Neural crest cell (in vitro differentiated cells): Measurements from ENCODE around the gene LILRB4. TPM values are rescaled to one million over a fixed set of nuclear protein-coding genes. Genes with fewer than 3 reads are reported as not detected.
"Not testable (repeated sequence)": the region's sequence is repeated elsewhere in the genome, so short reads cannot be mapped to it uniquely, and the experiment has no call there.

ENCODE experiments used
- DNase-seq: peaks from one replicate; pipeline ENCODE4 v3.0.0; 2021; ENCODE audit warnings: low read depth, mixed read lengths, low spot score
- H3K27ac Mint-ChIP-seq: one replicate; pipeline ENCODE4 v1.8.0; 2021; ENCODE audit warnings: mild to moderate bottlenecking, mixed read lengths; ENCODE audit not compliant: unreplicated experiment
- H3K27me3 Mint-ChIP-seq: 2 replicates; pipeline ENCODE4 v1.8.0; 2021; ENCODE audit warnings: low read depth, mild to moderate bottlenecking, mixed read lengths
- H3K36me3 Mint-ChIP-seq: 2 replicates; pipeline ENCODE4 v1.8.0; 2021; ENCODE audit warnings: low read depth, mild to moderate bottlenecking, mixed read lengths
- H3K4me1 Mint-ChIP-seq: 2 replicates; pipeline ENCODE4 v1.8.0; 2021; ENCODE audit warnings: mixed read lengths
- H3K4me3 Mint-ChIP-seq: one replicate; pipeline ENCODE4 v1.8.0; 2021; ENCODE audit warnings: mild to moderate bottlenecking, mixed read lengths
- H3K9me3 Mint-ChIP-seq: 2 replicates; pipeline ENCODE4 v1.8.0; 2021; ENCODE audit warnings: mixed read lengths
- microRNA-seq: library from miRNA; unstranded; fragments of <30 nt; microRNA quantifications from one replicate; pipeline ENCODE4, GENCODE V29; 2020
- total RNA-seq: library from RNA; stranded (reverse); gene quantifications from 2 replicates; pipeline ENCODE4 v1.2.1, GENCODE V29; 2021
- TF ChIP-seq, protein P1 (sequence below): fragments of 200-600 bp; sonication (generic); conservative IDR thresholded peaks from 2 replicates; pipeline ENCODE4 v1.5.0; 2021; ENCODE audit warnings: antibody characterized with exemption, mild to moderate bottlenecking

Gene LILRB4
- total RNA-seq, 1 donor from 2014 or later: not detected

DNA sequence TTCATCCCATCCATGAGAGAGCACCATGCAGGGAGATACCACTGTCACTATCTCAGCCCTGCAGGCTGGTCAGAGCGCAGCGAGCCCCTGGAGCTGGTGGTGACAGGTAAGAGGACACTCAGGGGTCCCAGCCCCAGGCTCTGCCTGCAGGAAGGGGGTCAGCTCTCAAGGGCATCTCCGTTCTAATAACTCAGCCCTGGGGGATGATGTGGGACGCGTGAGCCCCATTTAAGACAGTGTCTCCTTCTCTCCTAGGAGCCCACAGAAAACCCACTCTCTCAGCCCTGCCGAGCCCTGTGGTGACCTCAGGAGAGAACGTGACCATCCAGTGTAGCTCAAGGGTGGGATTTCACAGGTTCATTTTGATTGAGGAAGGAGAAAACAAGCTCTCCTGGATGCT, 46.0 kb downstream of the LILRB4 start:
- H3K4me1 Mint-ChIP-seq: no peaks in the 10 kb centered on the region
- peaks cover 6% of the 10 kb centered on the region for H3K9me3 Mint-ChIP-seq
- no peak overlapping the region for H3K4me3 Mint-ChIP-seq
- H3K36me3 Mint-ChIP-seq: peaks cover 4% of the 10 kb centered on the region
- TF ChIP-seq, protein P1, sequence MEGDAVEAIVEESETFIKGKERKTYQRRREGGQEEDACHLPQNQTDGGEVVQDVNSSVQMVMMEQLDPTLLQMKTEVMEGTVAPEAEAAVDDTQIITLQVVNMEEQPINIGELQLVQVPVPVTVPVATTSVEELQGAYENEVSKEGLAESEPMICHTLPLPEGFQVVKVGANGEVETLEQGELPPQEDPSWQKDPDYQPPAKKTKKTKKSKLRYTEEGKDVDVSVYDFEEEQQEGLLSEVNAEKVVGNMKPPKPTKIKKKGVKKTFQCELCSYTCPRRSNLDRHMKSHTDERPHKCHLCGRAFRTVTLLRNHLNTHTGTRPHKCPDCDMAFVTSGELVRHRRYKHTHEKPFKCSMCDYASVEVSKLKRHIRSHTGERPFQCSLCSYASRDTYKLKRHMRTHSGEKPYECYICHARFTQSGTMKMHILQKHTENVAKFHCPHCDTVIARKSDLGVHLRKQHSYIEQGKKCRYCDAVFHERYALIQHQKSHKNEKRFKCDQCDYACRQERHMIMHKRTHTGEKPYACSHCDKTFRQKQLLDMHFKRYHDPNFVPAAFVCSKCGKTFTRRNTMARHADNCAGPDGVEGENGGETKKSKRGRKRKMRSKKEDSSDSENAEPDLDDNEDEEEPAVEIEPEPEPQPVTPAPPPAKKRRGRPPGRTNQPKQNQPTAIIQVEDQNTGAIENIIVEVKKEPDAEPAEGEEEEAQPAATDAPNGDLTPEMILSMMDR: no peak
- no peak overlapping the region for H3K27ac Mint-ChIP-seq
- H3K27me3 Mint-ChIP-seq: no peaks in the 10 kb centered on the region
- DNase-seq: no peak

DNA sequence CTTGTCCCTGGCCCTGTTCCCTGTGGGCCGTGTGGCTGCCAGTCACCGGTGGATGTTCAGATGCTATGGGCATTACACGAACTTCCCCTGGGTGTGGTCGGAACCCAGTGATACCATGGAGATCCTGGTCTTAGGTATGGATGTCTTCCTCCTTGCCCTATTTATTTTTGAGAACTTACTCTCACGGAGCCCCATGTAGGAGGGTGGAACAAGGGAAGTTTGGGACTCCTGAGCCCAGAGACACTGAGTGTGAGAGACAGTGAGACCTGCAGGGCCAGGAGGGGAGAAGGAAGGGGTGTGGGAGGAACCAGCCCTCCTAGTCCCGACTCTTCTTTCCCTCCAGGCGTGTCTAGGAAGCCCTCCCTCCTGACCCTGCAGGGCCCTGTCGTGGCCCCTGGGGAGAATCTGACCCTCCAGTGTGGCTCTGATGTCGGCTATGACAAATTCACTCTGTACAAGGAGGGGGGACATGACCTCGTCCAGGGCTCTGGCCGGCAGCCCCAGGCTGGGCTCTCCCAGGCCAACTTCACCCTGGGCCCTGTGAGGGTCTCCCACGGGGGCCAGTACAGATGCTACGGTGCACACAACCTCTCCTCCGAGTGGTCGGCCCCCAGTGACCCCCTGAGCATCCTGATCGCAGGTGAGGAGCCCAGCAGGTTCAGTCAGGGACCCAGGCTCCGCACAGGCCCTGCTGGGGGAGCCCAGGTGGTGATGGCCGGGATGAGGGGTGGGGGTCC, 46.6 kb downstream of the LILRB4 start:
- Mint-ChIP-seq H3K4me3 (no peak overlapping the region), H3K9me3 (peaks cover 5% of the 10 kb centered on the region), H3K4me1 (no peaks in the 10 kb centered on the region), H3K27me3 (no peaks in the 10 kb centered on the region), H3K27ac (no peak overlapping the region), H3K36me3 (no peaks in the 10 kb centered on the region)
- DNase-seq: no peak
- TF ChIP-seq, protein P1: no peak

DNA sequence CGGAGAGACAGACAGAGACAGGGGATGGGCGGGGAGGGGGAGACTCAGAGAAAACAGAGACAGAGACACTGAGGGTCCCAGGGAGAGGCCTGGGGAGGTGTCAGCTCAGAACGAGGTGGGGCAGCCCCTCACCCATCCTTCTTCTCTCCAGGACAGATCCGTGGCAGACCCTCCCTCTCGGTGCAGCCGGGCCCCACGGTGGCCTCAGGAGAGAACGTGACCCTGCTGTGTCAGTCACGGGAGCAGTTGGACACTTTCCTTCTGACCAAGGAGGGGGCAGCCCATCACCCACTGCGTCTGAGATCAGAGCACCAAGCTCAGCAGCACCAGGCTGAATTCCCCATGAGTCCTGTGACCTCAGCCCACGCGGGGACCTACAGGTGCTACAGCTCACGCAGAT, 47.2 kb downstream of the LILRB4 start:
- not testable (repeated sequence) for H3K4me3 Mint-ChIP-seq, H3K4me1 Mint-ChIP-seq, H3K27me3 Mint-ChIP-seq, H3K27ac Mint-ChIP-seq, DNase-seq, H3K36me3 Mint-ChIP-seq, H3K9me3 Mint-ChIP-seq

Small RNA genes within 50 kb of the gene (microRNA-seq; reads per million reads assigned to microRNA genes)
- gene MIR8061: not detected

Other genes starting within 250 kb of the LILRB4 start
- 180 and 207 TPM in 2 replicates for gene TTYH1, start 247.5 kb upstream of the LILRB4 start, total RNA-seq
- 157 and 161 TPM in 2 replicates for gene LENG8, start 213.8 kb upstream of the LILRB4 start, total RNA-seq
- gene LENG9, start 199.2 kb upstream of the LILRB4 start, total RNA-seq: 2.5 and 3.0 TPM in 2 replicates
- gene CDC42EP5, start 189.7 kb upstream of the LILRB4 start, total RNA-seq: 6.7 and 7.7 TPM in 2 replicates
- gene LAIR2, start 160.2 kb upstream of the LILRB4 start, total RNA-seq: not detected in 2 replicates
- not detected in 2 replicates for gene LILRA2, start 89.2 kb upstream of the LILRB4 start, total RNA-seq
- gene LILRA1, start 69.4 kb upstream of the LILRB4 start, total RNA-seq: not detected in 2 replicates
- not detected in 2 replicates for gene LILRB1, start 32.5 kb upstream of the LILRB4 start, total RNA-seq
- gene KIR3DL3, start 61.5 kb downstream of the LILRB4 start, total RNA-seq: not detected in 2 replicates
- not detected in 2 replicates for gene KIR2DL3, start 75.5 kb downstream of the LILRB4 start, total RNA-seq
- gene KIR2DL1, start 106.8 kb downstream of the LILRB4 start, total RNA-seq: not detected in 2 replicates
- not detected in 2 replicates for gene KIR2DL4, start 140.6 kb downstream of the LILRB4 start, total RNA-seq
- gene KIR3DL1, start 153.5 kb downstream of the LILRB4 start, total RNA-seq: not detected in 2 replicates
- gene KIR2DS4, start 169.7 kb downstream of the LILRB4 start, total RNA-seq: not detected in 2 replicates
- not detected in 2 replicates for gene KIR3DL2, start 187.5 kb downstream of the LILRB4 start, total RNA-seq
- not detected in 2 replicates for gene FCAR, start 211.2 kb downstream of the LILRB4 start, total RNA-seq
- gene NCR1, start 243.2 kb downstream of the LILRB4 start, total RNA-seq: not detected in 2 replicates